ENCODE data around the gene NEFH.

The NEFH gene

DNA sequence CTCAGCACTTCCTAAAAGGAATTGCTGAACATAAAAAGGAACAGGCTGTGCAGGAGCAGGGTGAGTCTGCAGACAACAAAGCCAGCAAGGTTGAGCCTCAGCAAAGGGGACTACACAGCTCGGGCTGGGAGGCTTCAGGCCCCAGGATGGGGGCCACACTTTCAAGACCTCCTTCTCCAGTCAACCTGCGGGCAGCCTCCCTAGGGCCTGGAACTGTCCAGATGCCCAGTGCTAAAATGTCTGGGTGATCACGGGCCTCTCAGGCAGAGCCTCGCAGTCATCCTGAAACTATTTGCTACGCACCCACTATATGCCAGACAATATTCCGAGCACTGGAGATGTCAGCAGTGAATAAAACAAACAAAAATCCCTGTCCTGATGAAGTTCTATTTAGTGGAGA, 3.9 kb upstream of the NEFH start:
- no peak overlapping the region for H3K4me3 ChIP-seq (replicated peaks; ENCODE audit: low read depth, low read length)
- TF ChIP-seq, protein P1, sequence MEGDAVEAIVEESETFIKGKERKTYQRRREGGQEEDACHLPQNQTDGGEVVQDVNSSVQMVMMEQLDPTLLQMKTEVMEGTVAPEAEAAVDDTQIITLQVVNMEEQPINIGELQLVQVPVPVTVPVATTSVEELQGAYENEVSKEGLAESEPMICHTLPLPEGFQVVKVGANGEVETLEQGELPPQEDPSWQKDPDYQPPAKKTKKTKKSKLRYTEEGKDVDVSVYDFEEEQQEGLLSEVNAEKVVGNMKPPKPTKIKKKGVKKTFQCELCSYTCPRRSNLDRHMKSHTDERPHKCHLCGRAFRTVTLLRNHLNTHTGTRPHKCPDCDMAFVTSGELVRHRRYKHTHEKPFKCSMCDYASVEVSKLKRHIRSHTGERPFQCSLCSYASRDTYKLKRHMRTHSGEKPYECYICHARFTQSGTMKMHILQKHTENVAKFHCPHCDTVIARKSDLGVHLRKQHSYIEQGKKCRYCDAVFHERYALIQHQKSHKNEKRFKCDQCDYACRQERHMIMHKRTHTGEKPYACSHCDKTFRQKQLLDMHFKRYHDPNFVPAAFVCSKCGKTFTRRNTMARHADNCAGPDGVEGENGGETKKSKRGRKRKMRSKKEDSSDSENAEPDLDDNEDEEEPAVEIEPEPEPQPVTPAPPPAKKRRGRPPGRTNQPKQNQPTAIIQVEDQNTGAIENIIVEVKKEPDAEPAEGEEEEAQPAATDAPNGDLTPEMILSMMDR (IDR thresholded peaks at IDR 0.05; ENCODE audit: low read length, missing control alignments): no peak
- no peak for DNase-seq (ENCODE audit: low read depth)

DNA sequence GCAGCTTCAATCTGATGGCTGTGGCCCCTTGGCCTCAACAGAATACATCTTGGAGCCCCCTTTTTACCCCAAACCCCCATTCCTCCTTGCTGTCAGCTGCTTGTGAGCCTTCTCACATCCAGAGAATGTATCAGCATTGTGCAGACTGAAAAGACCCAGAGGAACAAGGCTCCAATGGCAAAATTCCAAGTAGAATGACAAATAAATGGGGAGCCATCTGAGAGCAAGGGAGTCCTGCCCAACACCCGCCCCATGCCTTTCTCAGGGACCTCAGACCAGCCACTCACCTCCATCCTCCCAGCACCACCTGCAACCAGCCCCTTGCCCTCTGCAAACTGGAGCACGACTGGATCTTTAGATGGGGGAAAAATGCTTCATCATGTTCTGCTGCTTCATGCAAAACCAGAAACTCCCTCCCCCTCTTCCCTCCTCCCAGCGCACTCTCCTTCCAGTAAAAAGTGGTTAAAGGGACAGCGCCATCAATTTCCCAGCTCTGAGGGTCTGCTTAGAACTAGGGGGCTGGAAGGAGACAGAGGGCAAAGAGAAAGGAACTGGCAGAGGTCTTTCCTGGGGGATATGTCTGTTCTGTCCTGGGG, 2.2 kb upstream of the NEFH start:
- no peak for DNase-seq (ENCODE audit: low read depth)
- no peak overlapping the region for H3K4me3 ChIP-seq (replicated peaks; ENCODE audit: low read depth, low read length)
- TF ChIP-seq, protein P1 (IDR thresholded peaks at IDR 0.05; ENCODE audit: low read length, missing control alignments): no peak

DNA sequence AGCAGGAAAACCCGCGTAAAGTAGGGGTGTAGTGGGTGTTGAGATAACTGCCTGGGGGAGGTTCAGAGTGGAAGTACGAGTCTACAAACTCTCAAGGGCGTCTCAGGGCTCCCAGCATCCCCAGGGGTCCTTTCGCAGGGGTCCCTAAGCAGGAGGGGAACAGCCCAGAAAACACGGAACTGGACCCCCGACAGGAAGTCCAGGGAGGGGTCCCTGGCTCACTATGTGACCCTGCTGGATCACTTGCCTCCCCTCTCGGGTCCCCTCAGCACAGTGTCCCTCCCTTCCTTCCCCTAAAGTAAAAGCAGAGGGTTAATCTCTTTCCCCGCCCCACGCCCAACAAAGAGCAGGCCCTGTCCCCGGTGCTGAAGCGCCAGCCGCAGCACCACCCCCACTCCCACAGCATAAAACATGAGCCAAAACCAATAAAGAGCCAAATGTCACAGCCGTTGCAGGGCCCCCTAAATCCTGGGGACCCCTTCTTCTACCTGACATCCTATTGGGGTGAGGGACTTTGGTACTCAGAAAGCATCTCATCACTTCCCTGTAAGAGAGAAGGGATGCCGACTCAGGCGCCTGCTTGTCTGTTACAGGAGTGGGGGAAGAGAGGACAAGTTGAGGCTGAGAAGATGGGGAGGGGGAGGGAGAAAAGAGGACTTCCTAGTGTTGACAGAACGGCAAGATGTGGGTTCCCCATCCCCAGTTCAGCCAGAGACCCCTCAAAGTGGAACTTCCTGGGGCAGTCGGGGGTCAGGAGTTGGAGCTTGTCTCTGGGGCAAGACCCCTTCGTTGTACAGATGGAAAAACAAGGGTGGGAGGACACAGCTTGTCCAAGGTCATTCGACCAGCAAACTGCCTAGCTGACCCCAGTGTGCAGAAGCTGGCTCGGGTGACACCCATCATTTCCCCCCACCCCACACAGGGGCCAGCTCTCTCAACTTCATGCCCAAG, 1.4 kb upstream of the NEFH start:
- TF ChIP-seq, protein P1 (IDR thresholded peaks at IDR 0.05; ENCODE audit: low read length, missing control alignments): no peak
- H3K4me3 ChIP-seq (replicated peaks; ENCODE audit: low read depth, low read length): no peak overlapping the region
- DNase-seq (ENCODE audit: low read depth): peak; percentile 21

DNA sequence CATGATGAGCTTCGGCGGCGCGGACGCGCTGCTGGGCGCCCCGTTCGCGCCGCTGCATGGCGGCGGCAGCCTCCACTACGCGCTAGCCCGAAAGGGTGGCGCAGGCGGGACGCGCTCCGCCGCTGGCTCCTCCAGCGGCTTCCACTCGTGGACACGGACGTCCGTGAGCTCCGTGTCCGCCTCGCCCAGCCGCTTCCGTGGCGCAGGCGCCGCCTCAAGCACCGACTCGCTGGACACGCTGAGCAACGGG, 169 bp downstream of the NEFH start:
- peak overlapping the region; percentile 12 for H3K4me3 ChIP-seq (replicated peaks; ENCODE audit: low read depth, low read length)
- no peak for DNase-seq (ENCODE audit: low read depth)
- TF ChIP-seq, protein P1 (IDR thresholded peaks at IDR 0.05; ENCODE audit: low read length, missing control alignments): no peak

DNA sequence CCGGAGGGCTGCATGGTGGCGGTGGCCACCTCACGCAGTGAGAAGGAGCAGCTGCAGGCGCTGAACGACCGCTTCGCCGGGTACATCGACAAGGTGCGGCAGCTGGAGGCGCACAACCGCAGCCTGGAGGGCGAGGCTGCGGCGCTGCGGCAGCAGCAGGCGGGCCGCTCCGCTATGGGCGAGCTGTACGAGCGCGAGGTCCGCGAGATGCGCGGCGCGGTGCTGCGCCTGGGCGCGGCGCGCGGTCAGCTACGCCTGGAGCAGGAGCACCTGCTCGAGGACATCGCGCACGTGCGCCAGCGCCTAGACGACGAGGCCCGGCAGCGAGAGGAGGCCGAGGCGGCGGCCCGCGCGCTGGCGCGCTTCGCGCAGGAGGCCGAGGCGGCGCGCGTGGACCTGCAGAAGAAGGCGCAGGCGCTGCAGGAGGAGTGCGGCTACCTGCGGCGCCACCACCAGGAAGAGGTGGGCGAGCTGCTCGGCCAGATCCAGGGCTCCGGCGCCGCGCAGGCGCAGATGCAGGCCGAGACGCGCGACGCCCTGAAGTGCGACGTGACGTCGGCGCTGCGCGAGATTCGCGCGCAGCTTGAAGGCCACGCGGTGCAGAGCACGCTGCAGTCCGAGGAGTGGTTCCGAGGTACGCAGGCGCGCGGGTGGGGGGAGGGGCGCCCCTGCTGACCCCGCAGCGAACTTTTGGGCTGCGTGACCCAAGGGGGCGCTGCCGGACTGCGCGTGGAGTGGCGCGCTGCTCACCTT, 670 bp downstream of the NEFH start:
- TF ChIP-seq, protein P1 (IDR thresholded peaks at IDR 0.05; ENCODE audit: low read length, missing control alignments): no peak
- H3K4me3 ChIP-seq (replicated peaks; ENCODE audit: low read depth, low read length): peak overlapping the region; percentile 40
- peak; percentile 72 for DNase-seq (ENCODE audit: low read depth)

DNA sequence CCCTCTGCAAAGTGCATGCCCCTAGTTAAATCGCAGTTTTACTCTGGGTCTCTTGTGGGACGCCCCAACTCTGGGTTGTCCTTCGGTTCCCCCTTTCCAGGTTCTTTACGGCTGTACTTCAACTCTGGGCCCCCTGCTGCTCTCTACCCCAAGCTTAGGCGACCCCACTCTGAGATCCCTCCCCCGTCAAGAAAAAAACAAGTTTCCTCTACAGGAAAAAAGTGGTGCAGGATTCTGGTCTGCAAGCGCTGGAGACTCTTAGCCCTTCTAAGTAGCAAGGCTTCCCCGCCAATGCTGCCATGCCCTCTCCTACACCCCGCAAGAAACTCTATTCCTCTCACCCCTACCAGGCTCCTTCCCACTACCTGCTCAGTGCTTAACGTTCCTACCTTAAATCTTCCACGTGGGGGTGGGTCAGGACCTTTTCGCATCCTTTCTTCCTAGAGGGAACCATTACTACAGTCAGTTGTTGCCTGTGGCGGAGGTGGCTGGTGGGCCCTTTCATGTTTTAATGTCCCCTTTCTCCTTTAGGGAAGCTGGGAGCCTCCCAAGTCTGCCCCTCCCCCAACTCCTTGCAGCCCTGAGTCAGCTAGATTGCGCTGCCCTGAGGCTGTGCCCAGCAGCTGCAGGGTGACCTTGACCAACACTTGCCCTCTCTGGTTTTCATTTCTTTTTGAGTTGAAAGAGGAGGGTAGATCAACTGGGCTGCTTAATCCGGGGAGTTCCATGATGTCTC, 1.4 kb downstream of the NEFH start:
- peak; percentile 16 for DNase-seq (ENCODE audit: low read depth)
- TF ChIP-seq, protein P1 (IDR thresholded peaks at IDR 0.05; ENCODE audit: low read length, missing control alignments): no peak
- H3K4me3 ChIP-seq (replicated peaks; ENCODE audit: low read depth, low read length): peak overlapping the region; percentile 40

Measured in fibroblast of pulmonary artery (primary cell).